Neural progenitor cell (in vitro differentiated cells): ENCODE measurements around the gene SHISAL2A. TPM values are rescaled to one million over a fixed set of nuclear protein-coding genes. Genes with fewer than 3 reads are reported as not detected.
A peak's percentile ranks its signal among the peaks of the same experiment; 100 is the strongest.

Experiments
- DNase-seq: peaks from one replicate; pipeline ENCODE4 v3.0.0-alpha.2; 2016; ENCODE audit warnings: low spot score
- H2AFZ ChIP-seq: fragments of 200-600 bp; sonication (generic); replicated peaks from 2 replicates; pipeline ENCODE4 v1.6.1; 2016; ENCODE audit warnings: antibody characterized with exemption
- H3F3A ChIP-seq: fragments of 200-600 bp; sonication (generic); 2 replicates; pipeline ENCODE4 v1.6.1; 2016; ENCODE audit warnings: antibody characterized with exemption, low read depth
- H3K27ac ChIP-seq: fragments of 200-600 bp; sonication (generic); 2 replicates; pipeline ENCODE4 v1.5.1; 2016; ENCODE audit warnings: mild to moderate bottlenecking
- H3K27me3 ChIP-seq: fragments of 200-600 bp; sonication (generic); 2 replicates; pipeline ENCODE4 v1.6.1; 2016; ENCODE audit warnings: mild to moderate bottlenecking, moderate library complexity
- H3K36me3 ChIP-seq: fragments of 200-600 bp; sonication (generic); 2 replicates; pipeline ENCODE4 v1.5.1; 2016
- H3K4me1 ChIP-seq: fragments of 200-600 bp; sonication (generic); 2 replicates; pipeline ENCODE4 v1.6.1; 2016; ENCODE audit warnings: mixed run types
- H3K4me2 ChIP-seq: fragments of 200-600 bp; sonication (generic); 2 replicates; pipeline ENCODE4 v1.6.1; 2016
- H3K4me3 ChIP-seq: fragments of 200-600 bp; sonication (generic); 2 replicates; pipeline ENCODE4 v1.5.1; 2016
- H3K79me2 ChIP-seq: fragments of 200-600 bp; sonication (generic); 2 replicates; pipeline ENCODE4 v1.6.1; 2016; ENCODE audit warnings: low read depth
- H3K9ac ChIP-seq: fragments of 200-600 bp; sonication (generic); 2 replicates; pipeline ENCODE4 v1.6.1; 2016
- H3K9me3 ChIP-seq: fragments of 200-600 bp; sonication (generic); 2 replicates; pipeline ENCODE4 v1.5.1; 2016; ENCODE audit warnings: low read depth
- H4K20me1 ChIP-seq: fragments of 200-600 bp; sonication (generic); 2 replicates; pipeline ENCODE4 v1.6.1; 2016; ENCODE audit warnings: low read depth
- H3K27ac Mint-ChIP-seq: 3 replicates; pipeline ENCODE4 v1.8.0; 2021; ENCODE audit warnings: mixed read lengths
- H3K27me3 Mint-ChIP-seq: 2 replicates; pipeline ENCODE4 v1.8.0; 2022; ENCODE audit warnings: low read depth, mild to moderate bottlenecking, inconsistent platforms, moderate library complexity, mixed read lengths; ENCODE audit not compliant: insufficient read depth
- H3K36me3 Mint-ChIP-seq: 3 replicates; pipeline ENCODE4 v1.8.0; 2021; ENCODE audit warnings: mixed read lengths
- H3K4me1 Mint-ChIP-seq: 3 replicates; pipeline ENCODE4 v1.8.0; 2021; ENCODE audit warnings: mixed read lengths
- H3K4me3 Mint-ChIP-seq: 3 replicates; pipeline ENCODE4 v1.8.0; 2021; ENCODE audit warnings: mild to moderate bottlenecking, moderate library complexity, mixed read lengths
- H3K9me3 Mint-ChIP-seq: 3 replicates; pipeline ENCODE4 v1.8.0; 2020; ENCODE audit warnings: mixed read lengths
- EZH2 ChIP-seq: fragments of 200-600 bp; sonication (generic); IDR thresholded peaks from 2 replicates; pipeline ENCODE4 v1.6.1; 2017; ENCODE audit warnings: antibody characterized with exemption, mild to moderate bottlenecking, moderate library complexity
- EZH2phosphoT487 ChIP-seq: fragments of 200-600 bp; sonication (generic); IDR thresholded peaks from 2 replicates; pipeline ENCODE4 v1.6.1; 2017; ENCODE audit warnings: antibody characterized with exemption
- total RNA-seq: library from RNA; depleted of rRNA; stranded (reverse); fragments of >200 nt; gene quantifications from 2 replicates; pipeline ENCODE4 v1.2.3, GENCODE V29; 2015; ENCODE audit warnings: low replicate concordance
- TF ChIP-seq, protein P1 (sequence below): fragments of 200-600 bp; sonication (generic); IDR thresholded peaks from 2 replicates; pipeline ENCODE4 v1.5.1; 2017; ENCODE audit warnings: antibody characterized with exemption, mild to moderate bottlenecking

Gene SHISAL2A
- total RNA-seq, 1 donor from 2014 or later: 0.11 TPM

DNA sequence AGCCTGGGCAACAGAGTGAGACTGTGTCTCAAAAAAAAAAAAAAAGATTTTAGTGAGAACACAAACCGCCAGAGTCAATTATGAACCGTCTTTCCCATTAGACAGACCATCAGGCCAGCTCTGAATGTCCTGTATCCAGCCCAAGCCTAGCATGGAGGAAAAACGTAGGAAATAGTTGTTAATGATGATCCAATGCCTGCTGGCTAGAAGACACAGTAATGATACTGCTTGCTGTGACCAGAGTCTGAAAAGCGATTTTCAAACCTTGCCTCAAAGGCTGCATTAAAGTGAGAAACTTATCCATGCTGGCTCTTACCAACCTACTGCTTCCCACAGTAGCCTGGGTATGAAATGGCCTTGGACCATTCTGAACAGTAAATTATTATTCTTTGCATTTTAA lies 48.2 kb downstream of the SHISAL2A start:
- no peak overlapping the region for H3K4me2 ChIP-seq
- H3F3A ChIP-seq: peaks cover 40% of the 10 kb centered on the region
- H3K27me3 ChIP-seq: no peaks in the 10 kb centered on the region
- peaks cover 1% of the 10 kb centered on the region for H3K36me3 Mint-ChIP-seq
- no peak overlapping the region for H2AFZ ChIP-seq
- H3K4me1 Mint-ChIP-seq: peaks cover 20% of the 10 kb centered on the region
- no peak overlapping the region for H3K9ac ChIP-seq
- H3K9me3 ChIP-seq: no peaks in the 10 kb centered on the region
- H3K9me3 Mint-ChIP-seq: no peaks in the 10 kb centered on the region
- no peaks in the 10 kb centered on the region for H4K20me1 ChIP-seq
- H3K36me3 ChIP-seq: no peaks in the 10 kb centered on the region
- H3K27me3 Mint-ChIP-seq: peaks cover 6% of the 10 kb centered on the region
- H3K27ac ChIP-seq: peak overlapping the region; percentile 21
- H3K4me3 Mint-ChIP-seq: no peak overlapping the region
- no peaks in the 10 kb centered on the region for H3K79me2 ChIP-seq
- peaks cover 15% of the 10 kb centered on the region for H3K4me1 ChIP-seq
- DNase-seq: no peak
- no peak overlapping the region for H3K4me3 ChIP-seq
- no peak overlapping the region for H3K27ac Mint-ChIP-seq
- TF ChIP-seq EZH2: no peak
- TF ChIP-seq EZH2phosphoT487: no peak
- TF ChIP-seq, protein P1, sequence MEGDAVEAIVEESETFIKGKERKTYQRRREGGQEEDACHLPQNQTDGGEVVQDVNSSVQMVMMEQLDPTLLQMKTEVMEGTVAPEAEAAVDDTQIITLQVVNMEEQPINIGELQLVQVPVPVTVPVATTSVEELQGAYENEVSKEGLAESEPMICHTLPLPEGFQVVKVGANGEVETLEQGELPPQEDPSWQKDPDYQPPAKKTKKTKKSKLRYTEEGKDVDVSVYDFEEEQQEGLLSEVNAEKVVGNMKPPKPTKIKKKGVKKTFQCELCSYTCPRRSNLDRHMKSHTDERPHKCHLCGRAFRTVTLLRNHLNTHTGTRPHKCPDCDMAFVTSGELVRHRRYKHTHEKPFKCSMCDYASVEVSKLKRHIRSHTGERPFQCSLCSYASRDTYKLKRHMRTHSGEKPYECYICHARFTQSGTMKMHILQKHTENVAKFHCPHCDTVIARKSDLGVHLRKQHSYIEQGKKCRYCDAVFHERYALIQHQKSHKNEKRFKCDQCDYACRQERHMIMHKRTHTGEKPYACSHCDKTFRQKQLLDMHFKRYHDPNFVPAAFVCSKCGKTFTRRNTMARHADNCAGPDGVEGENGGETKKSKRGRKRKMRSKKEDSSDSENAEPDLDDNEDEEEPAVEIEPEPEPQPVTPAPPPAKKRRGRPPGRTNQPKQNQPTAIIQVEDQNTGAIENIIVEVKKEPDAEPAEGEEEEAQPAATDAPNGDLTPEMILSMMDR: no peak

DNA sequence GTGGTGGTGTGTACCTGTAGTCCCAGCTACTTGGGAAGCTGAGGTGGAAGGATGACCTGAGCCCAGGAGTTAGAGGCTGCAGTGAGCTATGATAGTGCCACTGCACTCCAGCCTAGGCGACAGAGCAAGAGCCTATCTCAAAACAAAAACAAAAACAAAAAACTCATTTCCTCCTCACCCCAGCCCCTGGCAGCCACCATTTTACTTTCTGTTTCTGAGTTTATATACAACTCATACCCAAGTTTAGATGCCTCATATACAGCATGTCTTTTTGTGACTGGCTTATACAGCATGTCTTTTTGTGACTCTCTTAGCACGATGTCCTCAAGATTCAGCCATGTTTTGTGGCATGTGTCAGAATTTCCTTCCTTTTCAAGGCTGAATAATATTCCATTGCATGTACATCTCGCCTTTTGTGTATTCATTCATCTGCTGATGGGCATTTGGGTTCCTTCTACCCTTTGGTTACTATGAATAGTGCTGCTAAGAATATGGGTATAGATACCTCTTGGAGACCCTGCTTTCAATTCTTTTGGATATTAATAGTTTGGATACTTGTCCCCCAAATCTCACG lies 50.5 kb downstream of the SHISAL2A start:
- peaks cover 19% of the 10 kb centered on the region for H3K4me1 Mint-ChIP-seq
- Histone ChIP-seq H3K4me1 (peaks cover 13% of the 10 kb centered on the region), H3K27me3 (no peaks in the 10 kb centered on the region), H3K36me3 (no peaks in the 10 kb centered on the region), H3K9me3 (no peaks in the 10 kb centered on the region), H3K79me2 (no peaks in the 10 kb centered on the region), H3K27ac (no peak overlapping the region), H4K20me1 (peaks cover 2% of the 10 kb centered on the region), H2AFZ (no peak overlapping the region), H3K4me3 (no peak overlapping the region), H3K9ac (no peak overlapping the region), H3F3A (peaks cover 38% of the 10 kb centered on the region), H3K4me2 (no peak overlapping the region)
- no peaks in the 10 kb centered on the region for H3K9me3 Mint-ChIP-seq
- H3K27ac Mint-ChIP-seq: no peak overlapping the region
- H3K36me3 Mint-ChIP-seq: peaks cover 7% of the 10 kb centered on the region
- H3K4me3 Mint-ChIP-seq: no peak overlapping the region
- TF ChIP-seq EZH2phosphoT487 (no peak), EZH2 (no peak)
- TF ChIP-seq, protein P1: no peak
- H3K27me3 Mint-ChIP-seq: peaks cover 4% of the 10 kb centered on the region
- DNase-seq: no peak

DNA sequence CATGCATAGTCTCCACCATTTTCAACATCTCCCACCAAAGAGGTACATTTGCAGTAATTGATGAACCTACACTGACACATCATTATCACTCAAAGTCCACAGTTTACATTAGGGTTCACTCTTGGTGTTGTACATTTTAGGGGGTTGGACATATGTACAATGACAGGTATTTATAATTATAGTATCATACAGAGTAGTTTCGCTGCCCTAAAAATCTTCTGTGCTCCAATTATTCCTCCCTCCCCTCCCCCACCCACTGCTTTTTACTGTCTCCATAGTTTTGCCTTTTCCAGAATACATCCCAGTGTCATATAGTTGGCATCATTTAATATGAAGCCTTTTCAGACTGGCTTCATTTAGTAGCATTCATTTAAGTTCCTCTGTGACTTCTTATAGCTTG lies 51.6 kb downstream of the SHISAL2A start:
- no peaks in the 10 kb centered on the region for H3K79me2 ChIP-seq
- peaks cover 5% of the 10 kb centered on the region for H4K20me1 ChIP-seq
- no peak overlapping the region for H3K4me2 ChIP-seq
- Mint-ChIP-seq H3K4me3 (no peak overlapping the region), H3K4me1 (peaks cover 9% of the 10 kb centered on the region), H3K27me3 (peaks cover 4% of the 10 kb centered on the region), H3K9me3 (no peaks in the 10 kb centered on the region), H3K36me3 (peaks cover 10% of the 10 kb centered on the region), H3K27ac (no peak overlapping the region)
- no peaks in the 10 kb centered on the region for H3K36me3 ChIP-seq
- H3K4me1 ChIP-seq: peaks cover 2% of the 10 kb centered on the region
- H3K9ac ChIP-seq: no peak overlapping the region
- no peak overlapping the region for H3K27ac ChIP-seq
- no peaks in the 10 kb centered on the region for H3K27me3 ChIP-seq
- H2AFZ ChIP-seq: no peak overlapping the region
- H3K9me3 ChIP-seq: no peaks in the 10 kb centered on the region
- TF ChIP-seq EZH2phosphoT487 (no peak), EZH2 (no peak)
- TF ChIP-seq, protein P1: no peak
- DNase-seq: no peak
- H3F3A ChIP-seq: peaks cover 31% of the 10 kb centered on the region
- no peak overlapping the region for H3K4me3 ChIP-seq
